ENCODE data around the gene RCAN1.

RCAN1 gene

GRCh38 chr21:34614628-34615486, at the start of gene RCAN1:
Gene RCAN1, minus strand, starts transcription at chr21:34615113. Its CDS starts 102 bp downstream, at chr21:34615011.
- Mint-ChIP-seq H3K27ac (peak within 1 kb of the TSS; percentile 66), H3K27me3 (no peaks in the 10 kb centered on the region), H3K9me3 (ENCODE audit: low read depth) (no peaks in the 10 kb centered on the region), H3K36me3 (no peaks in the 10 kb centered on the region), H3K4me1 (ENCODE audit: low read depth) (peaks cover 30% of the 10 kb centered on the region), H3K4me3 (peak within 1 kb of the TSS; percentile 91)

GRCh38 chr21:34661848-34662247, 46.9 kb upstream of the RCAN1 start:
- peaks cover 21% of the 10 kb centered on the region for H3K27me3 Mint-ChIP-seq
- H3K4me3 Mint-ChIP-seq, result no peak overlapping the region
- H3K36me3 Mint-ChIP-seq, result peaks cover 4% of the 10 kb centered on the region
- no peaks in the 10 kb centered on the region for H3K4me1 Mint-ChIP-seq (ENCODE audit: low read depth)
- peaks cover 23% of the 10 kb centered on the region for H3K9me3 Mint-ChIP-seq (ENCODE audit: low read depth)
- no peak overlapping the region for H3K27ac Mint-ChIP-seq

GRCh38 chr21:34653522-34653921, 38.6 kb upstream of the RCAN1 start:
- no peaks in the 10 kb centered on the region for H3K4me1 Mint-ChIP-seq (ENCODE audit: low read depth)
- no peak overlapping the region for H3K27ac Mint-ChIP-seq
- H3K27me3 Mint-ChIP-seq, result peaks cover 32% of the 10 kb centered on the region
- peaks cover 6% of the 10 kb centered on the region for H3K9me3 Mint-ChIP-seq (ENCODE audit: low read depth)
- no peaks in the 10 kb centered on the region for H3K36me3 Mint-ChIP-seq
- no peak overlapping the region for H3K4me3 Mint-ChIP-seq

GRCh38 chr21:34651642-34652041, 36.7 kb upstream of the RCAN1 start:
- Mint-ChIP-seq H3K4me3 (no peak overlapping the region), H3K36me3 (no peaks in the 10 kb centered on the region), H3K4me1 (ENCODE audit: low read depth) (no peaks in the 10 kb centered on the region), H3K27ac (no peak overlapping the region), H3K9me3 (ENCODE audit: low read depth) (peaks cover 6% of the 10 kb centered on the region), H3K27me3 (peaks cover 20% of the 10 kb centered on the region)

GRCh38 chr21:34650861-34651431, 36.0 kb upstream of the RCAN1 start:
- Mint-ChIP-seq H3K27ac (no peak overlapping the region), H3K4me3 (no peak overlapping the region), H3K36me3 (no peaks in the 10 kb centered on the region), H3K4me1 (ENCODE audit: low read depth) (no peaks in the 10 kb centered on the region), H3K9me3 (ENCODE audit: low read depth) (peaks cover 6% of the 10 kb centered on the region), H3K27me3 (peaks cover 17% of the 10 kb centered on the region)

GRCh38 chr21:34649400-34649799, 34.5 kb upstream of the RCAN1 start:
- Mint-ChIP-seq H3K4me1 (ENCODE audit: low read depth) (no peaks in the 10 kb centered on the region), H3K27me3 (peaks cover 17% of the 10 kb centered on the region), H3K36me3 (no peaks in the 10 kb centered on the region), H3K9me3 (ENCODE audit: low read depth) (peaks cover 6% of the 10 kb centered on the region), H3K27ac (no peak overlapping the region), H3K4me3 (no peak overlapping the region)

GRCh38 chr21:34648739-34649297, 33.9 kb upstream of the RCAN1 start:
- Mint-ChIP-seq H3K4me3 (no peak overlapping the region), H3K27ac (no peak overlapping the region), H3K36me3 (no peaks in the 10 kb centered on the region)

GRCh38 chr21:34647555-34647954, 32.6 kb upstream of the RCAN1 start:
- H3K27me3 Mint-ChIP-seq, result peaks cover 15% of the 10 kb centered on the region
- no peaks in the 10 kb centered on the region for H3K4me1 Mint-ChIP-seq (ENCODE audit: low read depth)
- H3K27ac Mint-ChIP-seq, result no peak overlapping the region
- no peak overlapping the region for H3K4me3 Mint-ChIP-seq
- no peaks in the 10 kb centered on the region for H3K36me3 Mint-ChIP-seq
- H3K9me3 Mint-ChIP-seq (ENCODE audit: low read depth), result peaks cover 4% of the 10 kb centered on the region

More at GRCh38 chr21:34648739-34649297, 33.9 kb upstream of the RCAN1 start:
- peaks cover 17% of the 10 kb centered on the region for H3K27me3 Mint-ChIP-seq
- H3K9me3 Mint-ChIP-seq (ENCODE audit: low read depth), result peaks cover 6% of the 10 kb centered on the region
- H3K4me1 Mint-ChIP-seq (ENCODE audit: low read depth), result no peaks in the 10 kb centered on the region

- no peaks in the 10 kb centered on the region for H3K36me3 Mint-ChIP-seq
- H3K27ac Mint-ChIP-seq, result no peak overlapping the region
- H3K4me3 Mint-ChIP-seq, result no peak overlapping the region
- H3K9me3 Mint-ChIP-seq (ENCODE audit: low read depth), result no peaks in the 10 kb centered on the region
- peaks cover 20% of the 10 kb centered on the region for H3K4me1 Mint-ChIP-seq (ENCODE audit: low read depth)
- peaks cover 5% of the 10 kb centered on the region for H3K27me3 Mint-ChIP-seq
These were observed 29.9 kb upstream of the RCAN1 start for GRCh38 chr21:34644825-34645224.

- Mint-ChIP-seq H3K4me3 (no peak overlapping the region), H3K9me3 (ENCODE audit: low read depth) (no peaks in the 10 kb centered on the region), H3K27me3 (no peaks in the 10 kb centered on the region), H3K4me1 (ENCODE audit: low read depth) (peaks cover 27% of the 10 kb centered on the region), H3K27ac (no peak overlapping the region), H3K36me3 (peaks cover 2% of the 10 kb centered on the region)
These were observed 27.5 kb upstream of the RCAN1 start for GRCh38 chr21:34642211-34643075.

- Mint-ChIP-seq H3K4me3 (peak overlapping the region; percentile 67), H3K27me3 (no peaks in the 10 kb centered on the region), H3K27ac (peak overlapping the region; percentile 90)
These were observed 25.9 kb upstream of the RCAN1 start for GRCh38 chr21:34640858-34641257.

GRCh38 chr21:34639882-34640788, 25.2 kb upstream of the RCAN1 start:
- Mint-ChIP-seq H3K27me3 (no peaks in the 10 kb centered on the region), H3K9me3 (ENCODE audit: low read depth) (no peaks in the 10 kb centered on the region), H3K4me3 (peak overlapping the region; percentile 67), H3K4me1 (ENCODE audit: low read depth) (peaks cover 27% of the 10 kb centered on the region), H3K36me3 (peaks cover 2% of the 10 kb centered on the region), H3K27ac (peak overlapping the region; percentile 90)

More at GRCh38 chr21:34640858-34641257, 25.9 kb upstream of the RCAN1 start:
- Mint-ChIP-seq H3K9me3 (ENCODE audit: low read depth) (no peaks in the 10 kb centered on the region), H3K4me1 (ENCODE audit: low read depth) (peaks cover 27% of the 10 kb centered on the region), H3K36me3 (peaks cover 2% of the 10 kb centered on the region)

GRCh38 chr21:34639250-34639649, 24.3 kb upstream of the RCAN1 start:
- Mint-ChIP-seq H3K27me3 (no peaks in the 10 kb centered on the region), H3K4me3 (no peak overlapping the region), H3K27ac (peak overlapping the region; percentile 2)

GRCh38 chr21:34636961-34637360, 22.0 kb upstream of the RCAN1 start:
- Mint-ChIP-seq H3K4me3 (no peak overlapping the region), H3K9me3 (ENCODE audit: low read depth) (no peaks in the 10 kb centered on the region), H3K4me1 (ENCODE audit: low read depth) (peaks cover 27% of the 10 kb centered on the region), H3K36me3 (peaks cover 2% of the 10 kb centered on the region), H3K27ac (no peak overlapping the region), H3K27me3 (no peaks in the 10 kb centered on the region)

More at GRCh38 chr21:34639250-34639649, 24.3 kb upstream of the RCAN1 start:
- Mint-ChIP-seq H3K9me3 (ENCODE audit: low read depth) (no peaks in the 10 kb centered on the region), H3K36me3 (peaks cover 2% of the 10 kb centered on the region), H3K4me1 (ENCODE audit: low read depth) (peaks cover 27% of the 10 kb centered on the region)
